Hypothalamus (tissue), 51 donors: Measurements from ENCODE around the gene SORCS1.
A peak's percentile ranks its signal among the peaks of the same experiment; 100 is the strongest.

Experiments used
- DNase-seq, 51 donors: peaks; one replicate each; lab custom pipeline; 2025; lab: John Stamatoyannopoulos, UW

The SORCS1 gene

GRCh38 chr10:106832846-106833245 lies 331.7 kb downstream of the SORCS1 start:
- DNase-seq = no peak

GRCh38 chr10:106830471-106830870 lies 334.0 kb downstream of the SORCS1 start:
- DNase-seq = no peak

- no peak for DNase-seq
These were observed 334.5 kb downstream of the SORCS1 start for GRCh38 chr10:106830006-106830405.

- DNase-seq = no peak
These were observed 337.8 kb downstream of the SORCS1 start for GRCh38 chr10:106826716-106827115.

GRCh38 chr10:106825576-106826364 lies 338.7 kb downstream of the SORCS1 start:
- DNase-seq = no peak

- DNase-seq = no peak
These were observed 343.9 kb downstream of the SORCS1 start for GRCh38 chr10:106820579-106820978.

- DNase-seq = no peak
These were observed 345.0 kb downstream of the SORCS1 start for GRCh38 chr10:106819490-106819889.

GRCh38 chr10:106816318-106817085 lies 348.0 kb downstream of the SORCS1 start:
- no peak for DNase-seq

- DNase-seq = no peak
These were observed 349.0 kb downstream of the SORCS1 start for GRCh38 chr10:106815427-106816043.

- no peak for DNase-seq
These were observed 359.4 kb downstream of the SORCS1 start for GRCh38 chr10:106804992-106805582.

GRCh38 chr10:106802949-106803348 lies 361.6 kb downstream of the SORCS1 start:
- DNase-seq = no peak

GRCh38 chr10:106799776-106800175 lies 364.7 kb downstream of the SORCS1 start:
- no peak for DNase-seq

- DNase-seq = peak in 15 of 51 donors; percentile 1 to 32 (median 8)
These were observed 368.9 kb downstream of the SORCS1 start for GRCh38 chr10:106795619-106796018.

- DNase-seq = no peak
These were observed 370.9 kb downstream of the SORCS1 start for GRCh38 chr10:106793617-106794016.

- DNase-seq = no peak
These were observed 374.9 kb downstream of the SORCS1 start for GRCh38 chr10:106789623-106790022.

GRCh38 chr10:106788982-106789381 lies 375.5 kb downstream of the SORCS1 start:
- no peak for DNase-seq

- DNase-seq = no peak
These were observed 379.0 kb downstream of the SORCS1 start for GRCh38 chr10:106785528-106785927.

- no peak for DNase-seq
These were observed 383.9 kb downstream of the SORCS1 start for GRCh38 chr10:106780632-106781031.

- no peak for DNase-seq
These were observed 386.7 kb downstream of the SORCS1 start for GRCh38 chr10:106777841-106778240.

- DNase-seq = no peak
These were observed 389.4 kb downstream of the SORCS1 start for GRCh38 chr10:106775127-106775526.

GRCh38 chr10:106772957-106773356 lies 391.5 kb downstream of the SORCS1 start:
- DNase-seq = no peak
